Esophagus squamous epithelium (tissue), 5 donors: ENCODE measurements around the gene DLAT. TPM values are rescaled to one million over a fixed set of nuclear protein-coding genes. Genes with fewer than 3 reads are reported as not detected.
"Not testable (repeated sequence)": the region's sequence is repeated elsewhere in the genome, so short reads cannot be mapped to it uniquely, and the experiment has no call there.

Experiments
- DNase-seq: peaks from one replicate; lab custom pipeline; 2025; lab: John Stamatoyannopoulos, UW
- H3K27ac ChIP-seq, 4 donors: fragments of 200-600 bp; sonication (generic); one replicate each; pipeline ENCODE4 v1.5.1; 2016 to 2019; ENCODE audit warnings: mild to moderate bottlenecking in 1 of 4
- H3K27me3 ChIP-seq, 4 donors: fragments of 200-600 bp; sonication (generic); 1 replicate in 3 of 4; 2 replicates in 1 of 4; pipeline versions ENCODE4 v1.5.1 to v1.6.0; 2017 to 2021; ENCODE audit warnings: antibody characterized with exemption in 1 of 4
- H3K36me3 ChIP-seq, 3 donors: fragments of 200-600 bp; sonication (generic); one replicate each; pipeline ENCODE4 v1.5.1; 2016 to 2019
- H3K4me1 ChIP-seq, 3 donors: fragments of 200-600 bp; sonication (generic); one replicate each; pipeline ENCODE4 v1.5.1; 2017 to 2019
- H3K4me3 ChIP-seq, 4 donors: fragments of 200-600 bp; sonication (generic); 1 replicate in 3 of 4; 2 replicates in 1 of 4; pipeline ENCODE4 v1.5.1; 2016 to 2019; ENCODE audit warnings: mild to moderate bottlenecking in 2 of 4, moderate library complexity in 1 of 4
- H3K9me3 ChIP-seq, 3 donors: fragments of 200-600 bp; sonication (generic); one replicate each; pipeline ENCODE4 v1.5.1; 2016 to 2019
- POLR2A ChIP-seq, 4 donors: fragments of 450-650 bp; IDR thresholded peaks; one replicate each; pipeline ENCODE4 v1.6.1; 2017; ENCODE audit warnings: antibody characterized with exemption in 4 of 4, mild to moderate bottlenecking in 4 of 4, moderate library complexity in 3 of 4
- WGBS, 2 donors: methylation state at CpG; one replicate each; pipeline ENCODE4 v1.1.5; 2018; 5-methylcytosine and 5-hydroxymethylcytosine counted together
- intact Hi-C: fragments of 100-400 bp; cut with DNase I; formaldehyde crosslinking; loops from one replicate; pipeline ENCODE4 v1.15.0; 2022
- total RNA-seq, 4 donors: library from RNA; depleted of rRNA; stranded (reverse); fragments of >200 nt; gene quantifications; one replicate each; pipeline ENCODE4 v1.1.0, GENCODE V29; 2016
- TF ChIP-seq, protein P1 (sequence below), 6 experiments: fragments of 450-650 bp in 4 of 6; fragments of 200-600 bp in 2 of 6; sonication (generic) in 2 of 6; IDR thresholded peaks; one replicate each; pipeline ENCODE4 v1.5.1; 2016 to 2019; ENCODE audit warnings: antibody characterized with exemption in 6 of 6, mild to moderate bottlenecking in 4 of 6, moderate library complexity in 4 of 6
- donor health status: DM: yes; HTN: yes; CAD: no.

The DLAT gene
- total RNA-seq, 4 donors from 2014 or later = 28.9 to 56.5 (median 39.4) TPM

GRCh38 chr11:112024178-112024772 lies 933 bp upstream of the DLAT start:
- no peak for DNase-seq
- Histone ChIP-seq H3K4me1 (peaks cover 0 to 26% (median 14%) of the 10 kb centered on the region in 3 donors), H3K27ac (peak overlapping the region; percentile 94 to 96 (median 95)), H3K27me3 (no peaks in the 10 kb centered on the region), H3K9me3 (no peaks in the 10 kb centered on the region), H3K4me3 (peak overlapping the region; percentile 66 to 93 (median 80)), H3K36me3 (peaks cover 0 to 41% (median 3%) of the 10 kb centered on the region in 3 donors)
- WGBS, 2 donors = 12 to 25% methylated on average over 10 of the region's 10 CpGs
- TF ChIP-seq, protein P1, sequence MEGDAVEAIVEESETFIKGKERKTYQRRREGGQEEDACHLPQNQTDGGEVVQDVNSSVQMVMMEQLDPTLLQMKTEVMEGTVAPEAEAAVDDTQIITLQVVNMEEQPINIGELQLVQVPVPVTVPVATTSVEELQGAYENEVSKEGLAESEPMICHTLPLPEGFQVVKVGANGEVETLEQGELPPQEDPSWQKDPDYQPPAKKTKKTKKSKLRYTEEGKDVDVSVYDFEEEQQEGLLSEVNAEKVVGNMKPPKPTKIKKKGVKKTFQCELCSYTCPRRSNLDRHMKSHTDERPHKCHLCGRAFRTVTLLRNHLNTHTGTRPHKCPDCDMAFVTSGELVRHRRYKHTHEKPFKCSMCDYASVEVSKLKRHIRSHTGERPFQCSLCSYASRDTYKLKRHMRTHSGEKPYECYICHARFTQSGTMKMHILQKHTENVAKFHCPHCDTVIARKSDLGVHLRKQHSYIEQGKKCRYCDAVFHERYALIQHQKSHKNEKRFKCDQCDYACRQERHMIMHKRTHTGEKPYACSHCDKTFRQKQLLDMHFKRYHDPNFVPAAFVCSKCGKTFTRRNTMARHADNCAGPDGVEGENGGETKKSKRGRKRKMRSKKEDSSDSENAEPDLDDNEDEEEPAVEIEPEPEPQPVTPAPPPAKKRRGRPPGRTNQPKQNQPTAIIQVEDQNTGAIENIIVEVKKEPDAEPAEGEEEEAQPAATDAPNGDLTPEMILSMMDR (IDR thresholded peaks at IDR 0.05) = no peak
- TF ChIP-seq POLR2A (IDR thresholded peaks at IDR 0.05) = no peak
- intact Hi-C loops = no loop called here

DNA sequence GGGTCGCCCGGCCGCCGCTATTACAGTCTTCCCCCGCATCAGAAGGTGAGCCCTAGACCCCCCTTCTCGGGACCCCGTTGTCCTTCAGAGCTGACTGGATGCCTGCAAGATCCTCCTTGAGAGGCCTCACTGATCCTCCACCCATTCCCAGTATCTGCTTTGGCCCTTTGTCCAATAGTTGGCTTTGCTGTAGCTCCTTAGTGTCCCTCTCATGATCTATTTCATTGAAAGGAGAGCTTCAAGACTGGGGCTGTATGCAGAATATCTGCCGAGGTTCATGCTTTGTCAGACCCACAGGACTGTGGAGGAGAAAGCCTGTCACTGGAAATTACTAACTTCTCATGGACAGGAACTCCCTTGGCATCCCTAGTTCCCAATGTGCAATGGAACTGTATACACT lies 499 bp downstream of the DLAT start:
- no peaks in the 10 kb centered on the region for H3K27me3 ChIP-seq
- no peaks in the 10 kb centered on the region for H3K9me3 ChIP-seq
- intact Hi-C loops = no loop called here

GRCh38 chr11:112026784-112027410 lies 1.7 kb downstream of the DLAT start:
- H3K9me3 ChIP-seq, H3K27me3 ChIP-seq, H3K4me3 ChIP-seq, intact Hi-C loops, DNase-seq, H3K27ac ChIP-seq: not testable (repeated sequence)
- Histone ChIP-seq H3K36me3 (peaks cover 5 to 42% (median 9%) of the 10 kb centered on the region in 3 donors), H3K4me1 (peaks cover 0 to 26% (median 14%) of the 10 kb centered on the region in 3 donors)
- WGBS, 2 donors = no CpG with 5 or more reads among the region's 49 CpGs

More for the DNA sequence above, 499 bp downstream of the DLAT start:
- TF ChIP-seq POLR2A (IDR thresholded peaks at IDR 0.05) = no peak
- TF ChIP-seq, protein P1 (IDR thresholded peaks at IDR 0.05) = no peak
- Histone ChIP-seq H3K4me1 (peaks cover 0 to 26% (median 14%) of the 10 kb centered on the region in 3 donors), H3K36me3 (peaks cover 5 to 41% (median 9%) of the 10 kb centered on the region in 3 donors), H3K4me3 (peak overlapping the region; percentile 66 to 93 (median 80)), H3K27ac (peak overlapping the region; percentile 94 to 96 (median 95))
- 0% methylated on average over 2 to 8 of the region's 8 CpGs for WGBS, 2 donors
- no peak for DNase-seq

DNA sequence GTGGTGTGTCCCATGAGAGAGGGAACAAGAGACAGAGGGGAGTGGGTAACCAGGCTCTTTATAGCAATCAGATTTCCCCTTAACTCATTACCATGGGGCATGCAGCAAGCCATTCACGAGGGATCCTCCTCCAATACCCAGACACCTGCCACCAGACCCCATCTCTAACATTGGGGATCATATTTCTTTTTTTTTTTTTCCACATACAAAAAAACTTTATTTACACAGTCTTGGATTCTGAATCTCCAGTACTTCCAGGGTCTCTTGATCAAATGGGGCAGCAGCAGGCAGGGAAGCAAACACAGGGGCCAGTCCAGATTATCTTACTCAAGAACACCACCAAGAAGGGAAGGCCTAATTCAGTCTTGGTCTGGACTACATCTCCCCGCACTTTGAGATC lies 4.3 kb downstream of the DLAT start:
- TF ChIP-seq POLR2A (IDR thresholded peaks at IDR 0.05) = no peak
- TF ChIP-seq, protein P1 (IDR thresholded peaks at IDR 0.05) = no peak
- peaks cover 0 to 16% (median 4%) of the 10 kb centered on the region in 3 donors for H3K4me1 ChIP-seq
- DNase-seq = no peak
- H3K4me3 ChIP-seq = no peak overlapping the region
- no peak overlapping the region for H3K27ac ChIP-seq
- intact Hi-C loops = no loop called here
- 85 to 97% methylated on average over 2 of the region's 2 CpGs for WGBS, 2 donors
- no peaks in the 10 kb centered on the region for H3K9me3 ChIP-seq
- H3K36me3 ChIP-seq = peaks cover 5 to 68% (median 9%) of the 10 kb centered on the region in 3 donors
- H3K27me3 ChIP-seq = no peaks in the 10 kb centered on the region

DNA sequence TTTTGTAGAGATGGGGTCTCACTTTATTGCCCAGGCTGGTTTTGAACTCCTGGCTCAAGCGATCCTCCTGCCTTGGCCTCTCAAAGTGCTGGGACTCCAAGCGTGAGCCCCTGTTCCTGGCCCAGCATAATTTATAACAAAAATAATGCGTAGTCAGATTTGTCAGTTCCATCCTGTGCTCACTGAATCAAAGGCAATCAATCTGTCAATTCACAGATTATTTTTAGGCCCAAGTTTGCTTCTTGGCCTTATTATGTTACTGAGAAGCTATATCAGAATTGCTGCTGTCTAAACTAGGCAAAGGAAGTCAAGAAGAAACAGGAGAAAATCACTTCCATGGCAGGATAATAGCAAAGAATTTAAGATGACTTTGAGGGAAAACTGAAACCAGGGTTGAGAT lies 8.7 kb downstream of the DLAT start:
- Histone ChIP-seq H3K27ac (no peak overlapping the region), H3K4me3 (no peak overlapping the region), H3K9me3 (no peaks in the 10 kb centered on the region), H3K27me3 (no peaks in the 10 kb centered on the region), H3K36me3 (peaks cover 5 to 98% (median 14%) of the 10 kb centered on the region in 3 donors), H3K4me1 (no peaks in the 10 kb centered on the region)
- WGBS, 2 donors = 90 to 92% methylated on average over 3 of the region's 3 CpGs
- DNase-seq = no peak
- intact Hi-C loops = no loop called here
- TF ChIP-seq, protein P1 (IDR thresholded peaks at IDR 0.05) = no peak
- no peak for TF ChIP-seq POLR2A (IDR thresholded peaks at IDR 0.05)
